ENCODE data around the gene RER1.

Gene RER1

DNA sequence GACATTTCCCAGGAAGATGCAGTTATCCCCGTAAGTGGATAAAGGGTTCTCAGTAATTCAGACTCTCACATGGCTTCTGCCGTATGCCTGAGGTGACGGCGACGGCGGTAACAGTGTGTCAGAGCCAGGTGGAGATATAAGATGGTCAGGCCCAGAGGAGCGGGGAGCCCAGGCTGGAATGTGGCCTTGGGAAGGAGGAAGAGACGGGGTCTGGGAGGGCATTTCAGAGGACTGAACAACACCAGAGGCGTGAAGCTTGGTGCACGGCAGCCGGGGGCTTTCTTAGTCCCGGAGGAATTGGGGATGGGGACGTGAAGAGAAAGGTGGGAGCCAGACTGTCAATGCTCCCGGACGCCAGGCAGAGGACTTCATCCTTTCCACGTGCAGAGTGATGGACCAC lies 1.0 kb downstream of the RER1 start:
- DNase-seq, result no peak

DNA sequence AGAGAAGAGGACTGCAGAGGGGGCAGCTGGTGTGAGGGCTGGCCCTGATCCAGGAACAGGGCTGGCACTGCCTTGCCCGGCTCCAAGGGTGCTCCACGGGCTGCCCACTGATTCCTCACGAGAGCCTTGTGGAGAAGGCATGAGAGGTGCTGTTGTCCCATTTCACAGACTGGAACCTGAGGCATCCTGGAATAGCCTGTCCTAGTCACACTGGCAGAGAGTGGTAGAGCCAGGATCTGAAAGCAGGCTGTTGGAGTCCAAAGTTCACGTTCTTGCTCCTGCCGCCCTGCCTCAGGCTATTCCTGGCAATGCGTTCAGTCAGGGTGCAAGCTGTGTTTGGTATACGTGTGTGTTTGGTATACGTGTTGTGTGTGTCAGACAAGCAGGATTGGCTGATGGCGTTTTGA lies 1.8 kb downstream of the RER1 start:
- DNase-seq, result no peak

DNA sequence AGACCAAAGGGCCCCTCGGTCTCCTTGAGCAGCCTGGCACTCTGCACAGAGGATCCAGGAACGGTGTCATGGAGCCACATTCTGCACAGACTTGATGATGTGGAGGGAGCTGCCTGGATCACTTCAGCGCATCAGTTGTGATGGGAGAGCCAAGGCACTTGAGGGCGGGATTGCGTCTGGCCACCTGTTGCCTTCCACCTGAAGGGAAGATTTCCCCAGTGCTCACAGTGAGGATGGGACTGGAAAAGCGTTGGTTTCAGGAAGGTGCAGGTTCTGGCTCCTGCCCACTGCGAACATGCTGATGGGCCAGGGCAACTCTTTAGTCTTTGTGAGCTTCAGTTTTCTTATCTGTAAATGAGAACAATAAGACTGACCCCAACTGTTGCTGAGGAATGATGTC lies 2.6 kb downstream of the RER1 start:
- no peak for DNase-seq

DNA sequence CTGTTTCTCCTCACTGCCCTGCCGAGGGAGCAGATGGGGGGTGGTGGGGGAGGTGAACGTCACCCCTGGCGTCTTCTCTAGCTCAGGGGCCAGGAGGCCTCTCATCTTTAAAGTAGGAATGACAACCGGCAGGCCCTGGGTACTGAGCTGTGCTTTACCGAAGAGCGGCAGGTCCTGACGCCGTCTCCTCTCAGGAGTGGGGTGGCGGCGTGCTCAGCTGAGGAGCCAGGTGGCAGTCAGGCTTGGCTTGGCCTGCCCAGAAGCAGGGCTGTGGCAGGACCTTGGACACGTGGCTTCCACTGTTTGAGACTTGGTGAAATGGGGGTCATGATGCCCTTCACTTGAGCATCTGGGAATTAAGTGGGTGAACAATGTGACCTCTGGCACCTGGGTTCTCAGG lies 3.1 kb downstream of the RER1 start:
- DNase-seq, result no peak

DNA sequence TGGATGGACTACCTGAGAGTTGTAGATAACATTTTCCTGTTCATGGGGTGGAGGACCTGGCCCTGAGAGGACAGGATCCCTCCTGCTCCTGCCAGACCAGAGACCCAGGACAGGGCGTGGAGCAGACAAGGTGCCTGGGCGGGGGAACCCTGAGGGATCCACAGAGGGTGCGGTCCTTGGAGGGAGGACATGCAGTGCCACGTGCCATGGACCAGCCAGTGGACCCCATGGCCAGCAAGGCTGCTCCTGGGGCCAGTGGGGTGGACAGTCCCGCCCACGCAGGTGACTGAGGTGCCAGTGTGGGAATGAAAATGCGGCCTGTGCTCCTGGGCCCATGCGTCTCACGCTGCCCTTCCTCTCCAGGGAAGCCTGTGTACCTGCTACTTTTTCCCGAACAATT lies 3.6 kb downstream of the RER1 start:
- no peak for DNase-seq

DNA sequence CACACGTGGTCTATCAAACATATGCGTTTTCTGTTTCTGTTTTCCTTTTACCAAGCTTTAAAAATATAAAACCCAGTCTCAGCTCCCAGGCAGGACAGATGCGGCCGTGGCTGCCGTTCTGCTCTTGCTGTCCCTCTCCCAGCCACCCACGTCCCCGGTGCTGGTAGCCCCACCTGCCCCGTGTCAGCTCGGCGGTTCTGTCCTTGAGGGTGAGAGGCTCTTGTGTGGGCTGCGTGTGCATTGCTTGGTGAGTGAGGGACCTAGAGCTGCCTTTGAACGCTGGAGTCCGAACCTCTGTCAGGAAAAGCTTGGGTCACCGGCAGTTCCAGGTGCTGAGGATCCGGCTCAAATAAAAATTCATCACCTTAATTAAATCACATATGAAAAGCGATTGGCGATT lies 4.4 kb downstream of the RER1 start:
- DNase-seq, result no peak

DNA sequence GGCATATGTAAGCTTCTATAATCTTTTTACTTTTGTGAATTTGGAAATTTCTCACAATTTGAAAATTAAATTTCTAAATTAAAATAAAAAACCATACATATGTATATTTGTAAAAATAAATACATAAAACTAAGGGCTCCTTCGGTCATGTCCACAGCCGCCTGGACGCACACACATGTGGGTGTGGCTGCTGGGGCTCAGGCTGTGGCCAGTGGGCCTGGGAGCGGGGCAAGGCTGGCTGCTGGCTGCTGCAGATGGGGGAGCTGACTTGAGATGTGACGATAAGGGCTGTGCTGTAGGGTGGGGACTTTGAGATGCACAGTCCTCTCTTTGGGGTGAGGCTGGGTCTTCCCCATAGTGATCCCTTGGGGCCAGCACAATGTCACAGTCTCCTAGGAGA lies 4.8 kb downstream of the RER1 start:
- no peak for DNase-seq

DNA sequence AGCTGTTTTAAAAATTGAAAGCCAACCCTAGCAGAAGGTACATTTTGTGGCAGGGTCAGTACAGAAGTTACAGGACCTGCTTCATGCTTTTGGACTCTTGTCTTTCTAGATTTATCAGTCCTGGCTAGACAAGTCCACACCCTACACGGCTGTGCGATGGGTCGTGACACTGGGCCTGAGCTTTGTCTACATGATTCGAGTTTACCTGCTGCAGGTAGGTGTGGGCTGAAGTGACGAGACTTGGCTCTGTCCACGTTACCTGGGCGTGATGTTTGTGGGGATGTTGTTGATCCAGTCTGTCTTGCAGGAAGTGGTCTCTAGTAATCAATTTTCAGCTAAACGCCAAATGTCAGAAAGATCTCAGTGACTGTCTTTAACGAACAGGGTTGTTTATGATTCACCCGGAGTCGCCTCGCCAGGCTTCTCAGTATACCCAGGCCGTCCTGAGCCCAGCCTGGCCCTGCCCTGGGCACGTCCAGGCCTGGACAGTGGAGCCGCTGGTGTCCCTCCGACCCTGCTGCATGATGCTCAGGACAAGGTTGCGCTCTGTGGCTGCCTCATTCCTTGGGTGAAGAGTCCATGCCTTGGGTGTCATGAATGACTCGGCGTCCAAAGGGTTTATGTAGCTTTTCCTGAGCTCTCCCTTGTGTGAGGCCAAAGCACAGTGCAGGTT lies 5.5 kb downstream of the RER1 start:
- DNase-seq, result no peak

DNA sequence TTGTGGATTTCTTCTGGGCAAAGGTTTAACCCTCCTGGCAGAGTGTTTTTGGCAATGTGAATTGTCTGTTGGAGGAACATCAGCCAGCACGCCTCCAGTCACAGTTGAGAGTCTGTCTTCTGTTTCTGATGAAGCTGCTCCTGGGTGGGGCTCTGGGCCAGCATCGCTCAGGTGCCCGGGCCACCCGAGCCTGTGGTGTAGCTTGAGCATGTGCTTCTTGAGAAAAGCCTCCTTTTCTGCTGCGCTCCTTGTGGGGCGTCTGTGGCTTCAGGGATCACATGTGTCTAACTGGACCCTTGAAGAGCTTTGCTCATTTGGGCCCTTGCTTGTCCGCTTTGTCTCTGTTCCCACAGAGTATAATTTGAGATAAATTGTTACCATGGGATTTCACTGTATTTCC lies 7.2 kb downstream of the RER1 start:
- no peak for DNase-seq

DNA sequence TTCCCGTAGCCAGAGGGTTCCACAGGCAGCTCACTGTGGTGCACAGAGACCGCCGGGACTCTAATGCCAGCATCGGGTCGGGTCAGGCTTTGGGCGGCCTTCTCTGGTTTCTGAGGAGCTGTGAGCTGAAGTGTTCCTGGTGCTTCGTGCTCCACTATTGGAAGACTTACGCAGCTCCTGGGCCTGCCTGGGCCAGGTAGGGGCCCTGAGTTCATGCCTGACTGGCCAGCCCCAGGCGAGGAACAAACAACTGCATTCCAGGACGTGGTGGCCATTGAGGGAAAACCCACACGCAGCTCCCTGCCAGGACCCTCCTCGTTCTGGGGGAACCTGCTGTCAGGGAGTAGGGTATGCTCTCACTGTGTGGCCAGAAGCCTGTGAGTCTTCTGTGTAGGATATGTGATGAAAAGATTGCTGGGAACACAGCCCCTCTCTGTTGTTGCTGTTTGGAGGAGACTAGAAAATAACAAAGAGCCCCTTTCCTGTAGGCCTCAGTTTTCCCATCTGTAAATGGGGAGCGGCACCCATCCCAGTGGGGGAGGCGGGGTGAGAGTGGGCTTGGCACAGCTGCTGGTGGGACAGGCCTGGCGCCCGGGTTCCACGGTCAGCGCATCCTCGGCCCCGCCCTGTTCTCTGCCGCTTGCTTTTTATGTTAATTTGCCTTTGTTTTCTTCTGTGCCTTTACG lies 8.4 kb downstream of the RER1 start:
- DNase-seq, result no peak

DNA sequence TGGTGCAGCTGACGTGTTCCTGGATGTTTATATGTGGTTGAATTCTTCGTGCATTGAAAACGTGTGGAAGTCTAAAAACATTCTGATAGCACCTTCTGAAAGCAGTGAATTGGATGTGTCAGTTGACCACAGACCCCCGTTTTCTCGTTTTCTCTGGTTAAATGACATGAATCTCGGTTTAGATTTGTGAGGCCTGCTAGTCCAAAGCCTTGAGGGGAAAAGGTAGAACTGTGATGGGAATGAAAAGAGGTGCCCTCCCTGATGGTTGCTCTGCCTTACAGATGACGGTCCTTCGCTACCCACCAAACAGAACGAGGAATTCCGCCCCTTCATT lies 8.9 kb downstream of the RER1 start:
- no peak for DNase-seq

DNA sequence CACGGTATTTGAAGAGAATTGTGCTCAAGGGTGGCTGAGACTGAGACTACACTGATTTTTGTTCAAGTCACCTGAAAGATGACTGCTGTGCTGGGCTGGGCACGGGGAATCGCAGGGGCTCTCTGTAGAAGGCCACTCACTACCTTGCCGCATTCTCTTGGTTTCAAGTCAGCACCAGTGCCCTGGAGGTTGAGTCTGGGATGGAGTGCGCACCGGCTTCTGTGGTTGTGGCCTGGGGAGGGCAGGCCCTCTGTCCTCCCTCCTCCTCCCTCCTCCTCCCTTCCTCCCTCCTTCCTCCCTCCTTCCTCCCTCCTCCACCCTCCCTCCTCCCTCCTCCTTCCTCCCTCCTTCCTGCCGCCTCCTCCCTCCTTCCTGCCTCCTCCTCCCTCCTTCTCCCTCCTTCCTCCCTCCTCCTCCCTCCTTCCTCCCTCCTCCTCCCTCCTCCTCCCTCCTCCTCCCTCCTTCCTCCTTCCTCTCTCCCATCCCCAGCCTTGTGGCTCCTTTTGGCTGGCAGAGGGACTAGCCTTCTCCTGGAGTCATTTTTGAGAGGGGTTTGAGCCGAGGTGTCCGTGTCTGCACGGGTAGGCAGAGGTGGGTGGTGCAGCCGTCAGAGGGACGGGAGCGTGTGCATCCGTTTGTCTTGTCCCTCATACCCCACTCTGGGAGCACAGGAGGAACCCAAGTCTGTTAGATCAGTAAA lies 9.5 kb downstream of the RER1 start:
- DNase-seq, result no peak

DNA sequence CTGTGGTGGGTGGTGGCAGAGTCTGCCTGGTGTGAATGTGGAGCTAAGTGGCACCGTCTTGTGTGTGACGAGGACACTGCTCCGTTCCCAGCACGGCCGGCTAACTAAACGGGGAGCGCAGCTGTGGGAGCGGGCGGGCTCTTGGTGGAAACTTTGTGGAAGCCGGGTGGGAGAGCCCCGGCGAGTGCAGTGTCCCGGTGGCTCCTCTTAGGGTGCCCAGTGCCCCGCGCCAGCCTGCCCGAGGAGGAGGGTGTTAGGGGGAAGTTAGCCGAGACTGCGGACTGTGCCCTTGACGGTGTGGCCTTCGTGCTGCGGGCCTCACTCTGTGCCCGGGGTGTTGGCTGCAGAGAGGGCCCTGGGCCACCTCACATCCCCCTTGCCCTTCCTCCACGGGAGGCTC lies 10.8 kb downstream of the RER1 start:
- DNase-seq, result no peak

DNA sequence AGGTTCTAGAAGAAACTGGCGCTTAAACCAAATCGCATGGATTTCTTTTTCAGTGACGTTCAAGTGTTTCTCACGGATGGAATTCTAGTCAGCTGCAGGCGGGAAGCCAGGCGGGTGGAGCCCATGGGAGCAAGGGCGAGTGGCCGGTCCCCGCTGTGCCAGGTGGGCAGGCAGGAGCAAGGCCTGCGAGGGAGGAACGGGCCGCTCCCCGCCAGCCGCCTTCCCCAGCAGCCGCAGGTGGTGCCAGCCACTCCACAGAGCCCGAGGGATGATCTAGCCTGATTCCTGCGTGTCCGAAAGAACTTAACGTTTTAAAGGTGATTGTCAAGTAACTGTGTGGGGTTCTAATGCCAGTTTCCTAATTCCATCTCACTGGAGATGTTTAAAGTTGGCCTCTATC lies 11.6 kb downstream of the RER1 start:
- DNase-seq, result no peak

DNA sequence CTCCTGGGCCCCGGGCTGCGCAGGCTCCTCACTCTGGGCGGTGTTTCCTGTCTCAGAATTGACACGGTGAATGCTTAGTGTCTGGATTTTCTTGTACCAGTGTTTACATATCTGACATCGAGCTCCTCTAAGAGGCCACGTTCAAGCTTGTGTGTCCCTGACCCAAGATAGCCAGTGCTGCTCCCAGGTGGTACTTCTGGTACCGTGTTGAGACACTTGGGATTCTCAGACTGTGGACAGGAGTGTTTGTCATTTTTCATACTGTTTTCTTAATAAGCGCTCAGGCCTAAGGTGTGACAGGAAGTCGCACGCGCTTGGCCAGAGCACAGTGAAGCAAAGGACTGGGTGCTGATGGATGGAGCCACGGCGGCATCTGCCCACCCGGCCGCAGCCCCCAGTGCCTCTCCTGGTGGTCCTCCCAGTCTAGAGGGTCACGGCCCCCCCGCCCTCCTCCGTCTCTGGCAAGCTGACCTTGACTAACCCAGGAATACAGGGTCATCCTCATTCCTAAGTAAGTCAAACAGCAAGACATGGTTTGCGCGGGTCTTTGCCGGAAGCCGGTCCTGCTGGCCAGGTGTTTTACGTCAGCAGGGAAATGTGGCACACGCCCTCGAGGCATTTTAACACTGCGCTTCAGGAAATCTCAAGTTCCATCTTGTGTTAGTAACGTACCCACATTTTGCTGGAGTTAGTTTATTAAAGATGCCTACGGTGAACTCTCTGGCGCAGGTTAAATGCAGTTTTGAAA lies 12.7 kb downstream of the RER1 start:
- no peak for DNase-seq

DNA sequence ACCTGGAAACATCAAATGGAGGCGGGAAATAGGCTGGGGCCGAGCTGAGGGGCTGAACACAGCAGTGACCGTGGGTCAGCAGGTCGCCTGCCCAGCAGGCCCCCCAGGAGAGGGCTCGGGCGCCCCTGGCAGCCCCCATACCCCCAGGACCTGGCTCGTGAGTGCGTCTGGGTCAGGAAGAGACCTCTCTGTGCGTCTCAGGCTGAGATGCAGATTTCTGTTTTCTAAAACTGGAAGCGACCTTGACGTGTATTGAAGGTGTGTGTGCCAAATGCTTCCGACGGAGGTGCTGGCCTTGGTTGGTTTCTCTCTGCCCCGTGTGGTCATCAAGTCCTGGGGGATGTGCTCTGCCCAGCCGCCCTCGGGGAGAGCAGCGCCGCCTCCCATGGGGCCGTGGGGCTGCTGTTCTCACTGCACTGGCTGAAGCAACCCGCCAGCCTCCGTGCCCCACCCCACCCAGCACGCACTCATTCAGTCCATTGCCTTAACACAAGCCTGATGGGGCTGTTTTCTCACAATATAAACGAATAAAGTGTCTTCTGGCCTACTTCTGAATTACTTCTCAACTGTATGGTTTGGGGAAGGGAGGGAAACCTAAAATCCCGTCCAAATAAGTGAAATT lies 13.4 kb downstream of the RER1 start:
- no peak for DNase-seq

DNA sequence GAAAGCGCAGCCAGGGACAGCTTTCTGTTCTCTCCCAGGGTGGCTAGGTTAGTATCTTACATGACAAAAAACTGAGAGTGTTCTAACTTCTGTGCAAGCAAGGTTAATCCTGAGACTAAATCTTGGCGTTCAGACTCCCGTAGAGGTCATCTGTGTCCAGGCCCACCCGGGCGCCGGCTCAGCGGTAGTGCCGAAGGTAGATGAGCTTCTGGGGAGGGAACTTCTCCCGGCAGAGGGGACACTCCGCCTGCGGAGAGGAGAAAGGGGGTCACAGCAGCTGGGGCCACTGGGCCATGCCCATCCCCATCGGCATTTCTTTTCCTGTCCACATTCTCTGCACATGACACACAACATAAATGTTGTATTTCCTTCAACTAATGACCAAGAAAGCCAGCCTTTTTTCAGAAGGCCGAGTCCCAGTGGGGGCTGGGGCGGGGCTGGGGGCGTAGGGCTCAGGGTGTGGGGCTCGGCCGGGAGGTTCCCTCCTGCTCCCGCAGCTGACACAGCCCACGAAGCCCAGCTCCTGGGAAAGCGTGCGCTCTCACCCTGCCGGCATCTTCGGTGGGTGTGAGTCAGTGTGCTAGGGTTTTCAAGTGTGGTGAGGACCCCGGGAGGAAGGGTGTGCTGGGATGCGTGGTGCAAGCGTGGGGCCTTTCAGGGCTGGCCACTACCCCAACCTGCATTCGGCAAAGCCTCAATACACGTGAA lies 14.1 kb downstream of the RER1 start:
- DNase-seq, result no peak

DNA sequence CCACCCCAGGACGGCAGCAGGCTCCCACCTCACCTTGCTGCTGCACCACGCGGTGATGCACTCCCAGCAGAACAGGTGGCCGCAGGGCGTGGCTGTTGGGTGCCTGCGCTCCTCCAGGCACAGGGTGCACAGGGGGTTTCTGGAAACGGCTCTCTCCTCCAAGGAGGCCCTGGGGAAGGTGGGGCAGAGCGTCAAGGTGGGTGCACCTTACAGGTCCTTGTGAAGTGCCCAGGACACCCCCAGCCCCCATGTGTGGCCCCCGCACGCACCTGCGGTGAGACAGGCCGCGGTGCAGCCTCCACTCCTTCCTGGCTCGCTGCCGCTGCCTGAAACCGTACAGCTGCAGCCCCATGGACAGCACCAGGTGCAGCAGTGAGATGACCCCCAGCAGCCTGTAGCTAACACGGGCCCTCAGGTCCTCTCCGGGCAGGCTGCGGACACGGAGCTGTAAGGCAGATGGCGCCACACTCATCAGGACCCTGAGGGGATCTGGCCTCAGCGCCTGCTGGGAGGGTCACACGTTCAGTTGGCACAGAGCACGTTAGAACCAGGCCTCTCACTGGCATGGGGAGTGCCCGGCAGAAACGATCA lies 14.9 kb downstream of the RER1 start:
- no peak for DNase-seq

DNA sequence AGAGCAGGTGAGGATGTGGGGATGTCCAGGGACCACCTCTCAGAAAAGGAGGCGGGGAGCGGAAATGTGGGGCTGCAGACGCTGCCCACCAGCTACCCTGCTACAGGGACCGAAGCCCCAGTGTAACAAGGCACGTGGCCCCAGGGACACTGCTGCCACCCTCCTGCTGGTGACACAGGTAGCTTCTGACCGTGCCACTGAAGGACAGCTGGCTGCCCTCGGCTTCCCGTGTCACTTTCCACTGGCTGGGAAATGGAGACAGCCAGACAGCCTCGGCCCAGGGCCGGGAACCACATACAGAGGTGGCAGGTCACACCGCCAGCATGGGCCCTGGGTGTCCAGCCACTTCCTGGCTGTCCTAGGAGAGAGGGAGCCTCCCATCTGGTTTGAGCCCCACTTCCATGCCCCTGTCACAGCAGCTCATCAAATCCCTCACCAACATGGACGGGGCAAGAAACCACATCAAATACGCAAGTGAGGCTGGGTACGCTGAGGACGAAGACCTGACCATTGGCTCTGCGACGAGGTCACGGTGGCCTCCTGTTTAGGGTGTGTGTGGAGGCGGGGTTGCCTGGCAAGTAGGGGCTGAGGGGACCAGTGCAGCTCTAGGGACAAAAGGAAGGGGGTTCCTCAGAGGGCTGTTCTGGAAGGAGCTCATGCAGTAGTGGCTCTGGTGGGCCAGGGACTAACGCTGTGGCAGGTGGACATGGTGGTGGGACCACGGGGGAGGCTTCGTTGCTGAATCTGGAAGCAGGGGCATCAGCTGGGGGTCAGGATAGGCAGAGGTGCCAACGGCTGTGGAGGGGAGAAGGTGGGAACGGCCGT lies 15.7 kb downstream of the RER1 start:
- DNase-seq, result no peak

DNA sequence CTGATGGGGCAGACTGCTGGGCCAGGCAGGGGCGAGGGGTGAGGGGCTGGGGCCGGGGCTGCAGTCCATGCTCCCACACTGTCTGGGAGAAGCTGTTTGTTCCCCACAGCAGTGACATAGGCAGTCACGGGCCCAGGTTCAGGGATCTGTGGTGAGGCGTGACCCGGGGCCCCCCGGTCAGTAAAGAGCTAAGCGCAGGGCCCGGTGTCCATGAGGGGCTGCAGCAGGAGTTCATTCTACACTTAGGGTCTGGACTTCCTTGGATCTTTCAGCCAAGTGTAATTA lies 16.3 kb downstream of the RER1 start:
- DNase-seq, result no peak

DNA sequence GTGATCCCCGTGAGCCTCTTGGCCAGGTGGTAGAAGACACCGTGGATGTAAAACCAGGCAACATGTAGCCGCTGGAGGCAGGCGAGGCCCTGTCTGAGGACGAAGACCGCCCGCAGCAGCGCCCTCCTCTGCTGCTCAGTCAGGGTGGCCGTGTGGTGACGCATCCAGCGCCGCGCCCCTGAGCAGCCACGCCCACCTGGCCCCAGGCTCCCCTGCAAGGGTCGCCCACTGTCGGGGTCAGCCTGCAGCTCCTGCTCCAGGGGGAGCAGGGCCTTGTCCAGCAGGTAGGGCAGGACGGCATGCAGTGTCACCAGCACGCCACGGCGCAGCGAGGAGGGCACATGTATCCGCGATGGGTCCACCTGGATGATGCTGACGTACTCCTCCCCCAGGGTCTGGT lies 16.8 kb downstream of the RER1 start:
- DNase-seq, result no peak

DNA sequence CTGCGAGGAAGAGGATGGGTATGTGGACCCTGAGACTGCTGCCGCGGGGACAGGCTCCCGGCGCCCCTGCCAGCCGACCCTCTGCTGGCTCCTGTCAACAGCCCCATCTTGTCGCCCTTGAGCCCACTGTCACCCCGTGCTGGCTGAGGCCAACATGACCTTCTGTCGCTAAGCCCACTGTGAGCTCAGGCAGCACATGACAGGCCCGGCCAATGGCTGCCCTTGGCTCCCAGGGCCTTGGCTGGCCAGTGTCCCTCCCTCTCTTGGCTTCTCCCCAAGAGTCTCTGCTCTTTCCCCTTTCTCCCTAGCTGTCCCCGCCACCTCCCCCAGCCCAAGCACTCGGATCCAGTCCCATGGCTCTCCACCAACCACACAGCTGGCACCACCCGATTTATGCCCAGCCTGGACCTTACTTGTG lies 17.2 kb downstream of the RER1 start:
- no peak for DNase-seq
